Skeletal muscle tissue (tissue), 4 donors: ENCODE data around the gene S100PBP. TPM values are rescaled to one million over a fixed set of nuclear protein-coding genes. Genes with fewer than 3 reads are reported as not detected.

Source experiments
- H3K27ac ChIP-seq: one replicate; pipeline ENCODE4 v1.7.0; 2013; ENCODE audit warnings: mild to moderate bottlenecking, low read depth, low read length, inconsistent platforms
- H3K27me3 ChIP-seq, 3 donors: one replicate each; pipeline ENCODE4 v1.7.0; 2013; ENCODE audit warnings: low read length in 3 of 3; ENCODE audit not compliant: control insufficient read depth in 3 of 3, insufficient read depth in 3 of 3
- H3K36me3 ChIP-seq, 3 donors: one replicate each; pipeline ENCODE4 v1.7.0; 2013; ENCODE audit warnings: low read length in 3 of 3; ENCODE audit not compliant: control insufficient read depth in 3 of 3, insufficient read depth in 3 of 3
- H3K4me1 ChIP-seq, 3 donors: one replicate each; pipeline ENCODE4 v1.7.0; 2013; ENCODE audit warnings: low read length in 3 of 3, mild to moderate bottlenecking in 3 of 3; ENCODE audit not compliant: control insufficient read depth in 3 of 3, insufficient read depth in 3 of 3
- H3K4me3 ChIP-seq, 3 donors: one replicate each; pipeline ENCODE4 v1.7.0; 2013; ENCODE audit warnings: low read length in 3 of 3
- H3K9ac ChIP-seq, 3 donors: one replicate each; pipeline ENCODE4 v1.7.0; 2013; ENCODE audit warnings: low read length in 3 of 3, mild to moderate bottlenecking in 3 of 3, moderate library complexity in 2 of 3, low read depth in 1 of 3
- H3K9me3 ChIP-seq, 3 donors: one replicate each; pipeline ENCODE4 v1.7.0; 2013; ENCODE audit warnings: low read length in 3 of 3; ENCODE audit not compliant: control insufficient read depth in 3 of 3
- total RNA-seq: library from RNA; depleted of rRNA; stranded (reverse); fragments of >200 nt; gene quantifications from one replicate; pipeline ENCODE4 v1.2.3, GENCODE V29; 2014
- donor health status: Osteomylitis.

Gene S100PBP
- 22.4 TPM for total RNA-seq

DNA sequence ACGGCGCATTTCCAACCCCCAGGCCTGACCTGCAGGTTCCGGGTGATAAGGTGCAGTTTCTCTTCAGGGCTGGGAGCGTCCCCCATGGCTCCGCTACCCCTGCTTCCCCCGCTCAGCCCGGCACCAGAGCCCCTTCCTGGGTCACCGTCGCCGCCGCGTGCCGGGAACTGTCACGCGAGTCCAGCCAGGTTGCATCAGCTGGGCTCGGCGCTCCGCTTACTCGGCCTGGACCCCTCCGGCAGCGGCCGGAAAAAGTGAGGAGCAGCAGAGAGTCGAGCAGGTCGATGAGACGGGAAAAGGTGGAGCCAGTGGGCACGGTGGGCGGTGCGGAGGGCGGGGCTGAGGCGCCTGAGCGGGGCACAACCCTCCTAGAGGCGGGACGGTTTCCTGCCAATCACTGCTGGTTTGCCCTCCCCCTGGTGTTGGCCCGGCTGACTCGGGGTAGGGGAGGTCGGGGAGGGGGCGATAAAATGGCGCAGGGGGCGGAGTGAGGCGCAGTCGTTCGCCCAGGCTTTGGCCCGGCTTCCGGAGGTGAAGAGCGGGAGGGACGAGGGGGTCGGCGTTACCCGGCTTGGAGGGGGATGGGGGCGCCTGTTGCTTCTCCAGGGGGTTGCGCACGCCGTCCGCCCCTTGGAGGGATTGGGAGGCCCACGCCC lies at the start of gene S100PBP, which contains the start of gene YARS1:
Gene S100PBP, plus strand, starts transcription at position 495 of the 656 bp plus-strand sequence. CDS start 8,447 bp downstream, outside the sequence.
Gene YARS1, minus strand, starts transcription at position 200 of the 656 bp plus-strand sequence. Its CDS starts 114 bp downstream, at position 86.
- Histone ChIP-seq H3K36me3 (no peaks in the 10 kb centered on the region), H3K4me1 (peaks cover 33 to 46% (median 36%) of the 10 kb centered on the region in 3 donors), H3K4me3 (peak within 1 kb of the TSS; percentile 80 to 96 (median 89)), H3K9me3 (no peaks in the 10 kb centered on the region), H3K9ac (peak within 1 kb of the TSS; percentile 93 to 98 (median 98)), H3K27me3 (no peaks in the 10 kb centered on the region), H3K27ac (peak within 1 kb of the TSS; percentile 95)

DNA sequence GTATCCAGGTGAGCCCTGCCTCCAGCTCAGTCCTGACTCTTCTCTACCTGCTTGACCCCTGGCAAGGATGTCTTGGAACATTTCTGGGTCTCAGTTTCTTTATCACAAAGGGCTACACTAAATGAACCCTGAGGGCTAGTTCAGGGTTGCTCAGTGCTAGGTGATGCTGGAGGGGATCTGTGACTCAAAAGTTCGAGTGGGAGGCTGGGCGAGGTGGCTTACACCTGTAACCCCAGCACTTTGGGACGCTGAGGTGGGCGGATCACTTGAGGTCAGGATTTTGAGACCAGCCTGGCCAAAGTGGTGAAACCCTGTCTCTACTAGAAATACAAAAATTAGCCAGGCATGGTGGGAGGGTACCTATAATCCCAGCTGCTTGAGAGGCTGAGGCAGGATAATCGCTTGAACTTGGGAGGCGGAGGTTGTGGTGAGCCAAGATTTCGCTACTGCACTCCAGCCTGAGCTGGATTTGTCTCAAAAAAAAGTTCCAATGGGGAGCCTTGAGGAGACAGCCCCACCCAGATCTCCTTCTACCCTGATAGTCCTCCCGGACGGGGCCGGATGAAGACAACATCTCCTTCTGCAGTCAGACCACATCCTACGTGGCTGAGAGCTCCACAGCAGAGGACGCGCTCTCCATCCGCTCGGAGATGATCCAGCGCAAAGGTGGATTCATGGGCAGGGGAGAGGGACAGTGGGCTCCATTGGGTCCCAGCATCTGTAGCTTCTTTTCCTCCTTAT lies 49.2 kb upstream of the S100PBP start:
- no peak overlapping the region for H3K9ac ChIP-seq
- peaks cover 0 to 6% (median 3%) of the 10 kb centered on the region in 3 donors for H3K36me3 ChIP-seq
- H3K27ac ChIP-seq, result no peak overlapping the region
- H3K27me3 ChIP-seq, result no peaks in the 10 kb centered on the region
- H3K4me1 ChIP-seq, result peaks cover 6 to 11% (median 10%) of the 10 kb centered on the region in 3 donors
- H3K9me3 ChIP-seq, result no peaks in the 10 kb centered on the region
- H3K4me3 ChIP-seq, result no peak overlapping the region

GRCh38 chr1:32769524-32770220 lies 47.8 kb upstream of the S100PBP start:
- Histone ChIP-seq H3K9ac (no peak overlapping the region), H3K4me3 (no peak overlapping the region), H3K27me3 (no peaks in the 10 kb centered on the region), H3K36me3 (peaks cover 3 to 10% (median 9%) of the 10 kb centered on the region in 3 donors), H3K27ac (no peak overlapping the region), H3K9me3 (no peaks in the 10 kb centered on the region), H3K4me1 (peaks cover 6 to 14% (median 11%) of the 10 kb centered on the region in 3 donors)

DNA sequence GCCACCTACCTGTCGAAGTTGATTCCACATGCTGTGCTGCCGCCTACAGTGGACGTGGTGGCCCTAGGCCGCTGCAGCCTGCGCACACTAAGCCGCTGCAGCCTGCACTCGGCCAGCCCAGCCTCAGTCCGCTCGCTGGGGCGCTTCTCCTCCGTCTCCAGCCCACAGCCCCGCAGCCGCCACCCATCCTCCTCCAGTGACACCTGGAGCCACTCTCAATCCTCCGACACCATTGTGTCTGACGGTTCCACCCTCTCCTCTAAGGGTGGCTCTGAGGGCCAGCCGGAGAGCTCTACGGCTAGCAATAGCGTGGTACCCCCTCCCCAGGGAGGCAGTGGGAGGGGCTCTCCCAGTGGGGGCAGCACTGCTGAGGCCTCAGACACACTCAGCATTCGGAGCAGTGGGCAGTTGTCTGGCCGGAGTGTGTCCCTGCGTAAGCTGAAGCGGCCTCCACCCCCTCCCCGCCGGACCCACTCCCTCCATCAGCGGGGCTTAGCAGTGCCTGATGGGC lies 47.2 kb upstream of the S100PBP start:
- H3K4me3 ChIP-seq, result no peak overlapping the region
- no peak overlapping the region for H3K9ac ChIP-seq
- no peaks in the 10 kb centered on the region for H3K27me3 ChIP-seq
- no peaks in the 10 kb centered on the region for H3K9me3 ChIP-seq
- no peak overlapping the region for H3K27ac ChIP-seq
- peaks cover 6 to 14% (median 11%) of the 10 kb centered on the region in 3 donors for H3K4me1 ChIP-seq
- H3K36me3 ChIP-seq, result peaks cover 9 to 15% (median 14%) of the 10 kb centered on the region in 3 donors

- no peak overlapping the region for H3K9ac ChIP-seq
- no peaks in the 10 kb centered on the region for H3K27me3 ChIP-seq
- peaks cover 13 to 21% (median 19%) of the 10 kb centered on the region in 3 donors for H3K36me3 ChIP-seq
- H3K4me3 ChIP-seq, result no peak overlapping the region
- no peaks in the 10 kb centered on the region for H3K9me3 ChIP-seq
- no peak overlapping the region for H3K27ac ChIP-seq
- peaks cover 6 to 14% (median 11%) of the 10 kb centered on the region in 3 donors for H3K4me1 ChIP-seq
Measured at GRCh38 chr1:32770741-32771548, 46.5 kb upstream of the S100PBP start.

GRCh38 chr1:32771561-32772280 lies 45.7 kb upstream of the S100PBP start:
- H3K36me3 ChIP-seq, result peaks cover 13 to 21% (median 20%) of the 10 kb centered on the region in 3 donors
- H3K4me3 ChIP-seq, result no peak overlapping the region
- H3K9me3 ChIP-seq, result no peaks in the 10 kb centered on the region
- no peaks in the 10 kb centered on the region for H3K27me3 ChIP-seq
- H3K9ac ChIP-seq, result no peak overlapping the region
- H3K4me1 ChIP-seq, result peaks cover 6 to 14% (median 11%) of the 10 kb centered on the region in 3 donors
- H3K27ac ChIP-seq, result no peak overlapping the region

DNA sequence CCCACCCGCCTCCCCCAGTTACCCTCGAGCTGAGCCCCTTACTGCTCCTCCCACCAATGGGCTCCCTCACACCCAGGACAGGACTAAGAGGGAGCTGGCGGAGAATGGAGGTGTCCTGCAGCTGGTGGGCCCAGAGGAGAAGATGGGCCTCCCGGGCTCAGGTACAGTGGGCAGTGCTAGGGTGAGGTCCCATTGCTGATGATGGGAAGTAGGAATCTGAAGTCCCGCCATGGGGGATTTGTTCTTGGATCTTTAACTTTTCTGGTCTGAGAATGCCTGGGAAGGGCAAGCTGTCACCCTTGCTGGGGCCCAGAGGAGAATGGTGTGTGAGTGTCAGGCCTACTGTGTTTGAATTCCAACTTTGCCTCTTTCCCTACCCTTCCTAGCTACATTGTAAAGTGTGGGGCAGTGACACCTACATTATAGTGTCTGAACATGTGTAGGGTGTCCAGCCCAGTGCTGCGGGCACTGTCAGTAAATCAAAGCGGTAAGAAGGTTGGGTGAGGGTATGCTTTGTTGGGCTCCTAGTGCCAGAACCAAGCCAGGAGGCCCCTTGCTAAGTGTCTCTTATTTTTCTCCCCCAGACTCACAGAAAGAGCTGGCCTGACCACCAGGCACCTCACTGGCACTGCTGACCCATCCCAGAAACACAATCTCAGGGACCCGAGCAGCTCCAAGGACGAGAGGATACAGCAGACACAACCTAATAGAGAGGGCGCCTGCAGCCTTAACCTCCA lies 45.0 kb upstream of the S100PBP start:
- Histone ChIP-seq H3K9ac (peak overlapping the region in 1 of 3 donors; percentile 21), H3K4me1 (peaks cover 6 to 11% (median 8%) of the 10 kb centered on the region in 3 donors), H3K27me3 (no peaks in the 10 kb centered on the region), H3K27ac (no peak overlapping the region), H3K4me3 (no peak overlapping the region), H3K9me3 (no peaks in the 10 kb centered on the region), H3K36me3 (peaks cover 13 to 21% (median 20%) of the 10 kb centered on the region in 3 donors)

- Histone ChIP-seq H3K27me3 (no peaks in the 10 kb centered on the region), H3K36me3 (peaks cover 12 to 27% (median 24%) of the 10 kb centered on the region in 3 donors), H3K4me3 (no peak overlapping the region), H3K9me3 (no peaks in the 10 kb centered on the region), H3K9ac (peak overlapping the region in 2 of 3 donors; percentile 8 to 21), H3K4me1 (peaks cover 5 to 10% (median 6%) of the 10 kb centered on the region in 3 donors), H3K27ac (no peak overlapping the region)
Measured at GRCh38 chr1:32773018-32773763, 44.3 kb upstream of the S100PBP start.
